ENCODE measurements around the gene MYO3B.
"Not testable (repeated sequence)": the region's sequence is repeated elsewhere in the genome, so short reads cannot be mapped to it uniquely, and the experiment has no call there.

MYO3B gene

DNA sequence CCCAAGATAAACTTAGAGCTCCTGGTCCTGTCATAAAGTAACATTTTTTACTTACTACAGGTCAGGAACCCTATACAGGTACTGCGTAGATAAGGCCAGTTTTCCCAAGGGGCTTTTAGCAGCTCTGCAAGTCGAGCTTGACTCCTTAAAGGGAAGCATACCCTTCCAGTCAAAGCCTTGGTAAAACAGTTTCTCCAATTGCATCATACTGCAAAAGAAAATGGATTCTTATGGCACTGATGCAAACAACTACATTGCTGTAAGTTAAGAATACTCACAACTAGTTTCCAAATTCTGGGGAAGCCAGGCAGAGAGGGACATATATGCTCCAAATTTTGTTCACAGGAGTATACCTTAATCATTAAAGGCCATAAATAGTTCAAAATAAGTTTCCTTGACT is 31.0 kb downstream of the MYO3B start:
- no peak for DNase-seq

DNA sequence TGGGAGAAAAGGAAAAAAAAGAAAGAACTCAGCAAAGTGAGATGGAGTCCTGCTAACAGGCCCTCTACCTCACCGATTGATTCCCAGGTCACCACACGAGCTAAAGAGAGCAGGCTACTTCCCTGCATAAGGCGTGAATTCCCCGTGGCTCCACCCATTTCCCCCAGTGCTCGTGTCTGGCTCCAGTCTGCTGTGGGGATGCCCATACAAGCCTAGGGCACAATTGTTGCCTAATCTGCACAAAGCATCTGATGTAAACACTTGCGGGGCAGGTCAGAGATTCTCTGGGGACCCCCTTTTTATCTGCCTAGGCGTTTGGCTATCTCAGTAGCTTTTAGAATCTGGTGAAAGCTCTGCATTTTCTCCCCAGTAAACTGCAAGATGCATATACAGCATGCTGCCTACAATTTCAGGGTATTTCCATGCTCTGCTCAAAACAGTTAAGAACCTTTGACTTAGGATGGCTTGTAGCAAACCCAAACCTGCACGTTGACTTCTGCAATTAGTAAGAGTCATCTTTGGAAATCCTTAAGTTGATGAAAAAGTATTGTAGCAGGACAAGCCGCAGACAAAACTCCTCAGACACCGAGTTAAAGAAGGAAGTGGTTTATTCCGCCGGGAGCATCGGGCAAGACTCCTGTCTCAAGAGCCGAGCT is 34.8 kb downstream of the MYO3B start:
- no peak for DNase-seq

DNA sequence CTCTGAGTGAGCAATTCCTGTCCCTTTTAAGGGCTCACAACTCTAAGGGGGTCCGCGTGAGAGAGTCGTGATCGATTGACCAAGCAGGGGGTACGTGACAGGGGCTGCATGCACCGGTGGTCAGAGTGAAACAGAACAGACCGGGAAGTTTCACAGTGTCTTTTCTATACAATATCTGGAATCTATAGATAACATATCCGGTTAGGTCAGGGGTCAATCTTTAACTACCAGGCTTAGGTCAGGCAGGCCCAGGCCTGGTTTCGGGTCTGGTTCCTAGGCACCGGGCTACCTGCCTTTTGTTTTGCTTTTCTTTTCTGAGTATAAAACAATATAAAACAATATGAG is 35.3 kb downstream of the MYO3B start:
- DNase-seq, result not testable (repeated sequence)

DNA sequence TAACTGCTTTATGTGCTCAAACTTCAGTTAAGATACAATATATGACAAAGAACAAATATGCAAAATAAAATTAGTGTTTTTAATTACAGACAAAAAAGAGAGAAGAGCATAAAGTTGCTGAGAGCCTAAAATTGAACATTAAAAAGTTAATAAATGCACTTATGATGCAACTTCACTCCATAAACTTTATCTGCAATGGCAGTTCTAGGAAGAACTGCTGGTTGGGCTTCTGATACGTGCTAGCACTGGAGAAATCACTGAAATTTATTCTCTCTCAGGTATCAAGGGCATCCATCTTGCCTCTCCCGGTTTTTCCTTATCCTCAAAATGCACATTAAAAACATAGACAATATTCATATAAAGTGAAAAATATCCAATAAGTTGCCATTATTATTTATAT is 35.7 kb downstream of the MYO3B start:
- DNase-seq, result no peak

DNA sequence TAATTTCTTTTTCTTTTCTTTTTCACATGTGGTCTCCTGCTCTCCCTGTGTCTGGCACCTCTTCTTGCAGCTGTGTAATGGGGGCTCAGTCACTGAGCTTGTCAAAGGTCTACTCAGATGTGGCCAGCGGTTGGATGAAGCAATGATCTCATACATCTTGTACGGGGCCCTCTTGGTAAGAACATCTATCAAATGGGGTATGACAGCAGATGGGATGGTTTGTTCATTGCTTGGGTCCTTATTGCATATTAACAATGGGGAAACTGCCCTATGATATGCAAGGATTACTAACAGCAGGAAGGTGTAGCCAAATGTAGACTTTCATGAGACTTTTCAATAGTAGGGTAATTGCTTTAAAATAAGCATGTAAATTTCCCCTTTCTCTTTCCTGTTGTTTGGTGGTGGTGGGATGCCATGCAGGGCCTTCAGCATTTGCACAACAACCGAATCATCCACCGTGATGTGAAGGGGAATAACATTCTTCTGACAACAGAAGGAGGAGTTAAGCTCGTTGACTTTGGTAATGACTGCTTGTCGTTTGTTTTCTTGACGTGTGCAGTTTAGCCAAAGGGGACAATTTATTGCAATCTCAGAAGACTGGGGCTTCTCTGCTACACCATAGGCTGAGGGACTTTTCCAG is 36.5 kb downstream of the MYO3B start:
- no peak for DNase-seq

DNA sequence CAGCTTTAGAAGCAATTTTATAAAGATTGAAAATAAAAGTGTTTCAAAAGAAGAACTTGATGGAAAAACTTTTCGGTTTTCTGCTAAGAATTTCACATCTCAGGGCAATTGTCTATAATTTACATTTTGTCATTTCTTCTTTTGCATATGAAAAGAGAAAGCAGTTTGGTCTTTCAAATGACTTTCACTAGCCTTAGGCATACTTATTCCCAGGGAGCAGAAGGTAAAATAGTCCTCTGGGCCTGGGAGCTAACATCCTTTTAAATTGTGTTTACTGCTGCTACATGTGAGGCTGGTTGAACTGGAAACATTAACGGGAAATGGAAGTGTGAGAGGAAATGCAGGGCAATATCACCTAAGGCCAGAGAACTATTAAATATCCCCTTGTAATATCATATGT is 37.1 kb downstream of the MYO3B start:
- DNase-seq, result no peak

DNA sequence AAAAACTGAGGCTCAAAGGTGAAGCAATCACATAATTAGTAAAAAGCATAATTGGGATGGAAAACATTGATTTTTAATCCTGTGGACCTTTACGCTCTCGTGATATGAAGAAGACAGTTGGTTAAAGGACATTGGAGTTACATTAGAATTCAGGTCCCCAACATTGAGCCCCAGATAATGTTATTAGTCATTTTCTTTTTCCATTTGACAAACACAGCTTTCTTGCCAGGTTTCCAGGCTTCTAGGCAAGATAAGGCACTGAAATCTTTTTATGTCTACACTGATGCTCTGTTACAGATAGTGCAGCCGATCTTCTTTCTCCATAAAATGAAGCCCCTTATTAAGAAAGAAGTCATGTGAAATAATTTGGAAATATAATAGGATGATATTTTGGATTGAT is 38.5 kb downstream of the MYO3B start:
- DNase-seq, result no peak

DNA sequence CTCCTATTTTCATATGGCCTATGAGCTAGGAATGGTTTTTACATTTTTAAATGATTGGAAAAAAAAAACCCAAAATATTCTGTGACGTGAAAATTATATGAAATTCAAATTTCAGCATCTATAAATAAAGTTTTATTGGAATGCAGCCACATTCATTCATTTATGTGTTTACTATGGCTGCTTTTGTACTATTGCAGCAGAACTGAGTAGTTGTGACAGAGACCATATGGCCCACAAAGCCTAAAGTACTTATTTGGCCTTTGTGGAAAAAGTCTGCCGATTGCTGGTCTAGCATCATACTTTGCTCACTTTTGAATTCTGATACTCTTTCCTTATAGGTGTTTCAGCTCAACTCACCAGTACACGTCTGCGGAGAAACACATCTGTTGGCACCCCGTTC is 39.0 kb downstream of the MYO3B start:
- DNase-seq, result no peak

DNA sequence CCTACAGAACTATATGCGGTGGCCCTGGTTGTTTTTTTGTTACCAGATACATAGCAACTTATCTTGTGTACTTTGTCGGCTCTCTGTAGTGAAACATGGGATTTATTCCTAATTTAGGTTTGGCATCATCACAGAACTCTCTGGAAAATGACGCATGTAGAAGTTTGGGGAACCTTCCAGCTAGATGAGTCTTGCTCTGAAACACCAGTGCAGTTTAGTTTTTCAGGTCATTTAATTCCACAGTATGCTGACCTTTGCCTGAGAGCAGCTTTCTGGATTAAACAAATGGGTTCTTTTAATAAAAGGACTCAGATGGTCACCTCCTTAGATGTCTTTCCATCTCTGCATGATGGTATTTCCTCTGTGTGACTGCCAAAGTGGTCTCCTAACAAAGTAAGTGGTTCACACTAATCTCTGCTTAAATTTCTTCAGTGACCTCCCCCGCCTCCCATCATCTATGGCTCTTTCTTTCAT is 39.9 kb downstream of the MYO3B start:
- no peak for DNase-seq

DNA sequence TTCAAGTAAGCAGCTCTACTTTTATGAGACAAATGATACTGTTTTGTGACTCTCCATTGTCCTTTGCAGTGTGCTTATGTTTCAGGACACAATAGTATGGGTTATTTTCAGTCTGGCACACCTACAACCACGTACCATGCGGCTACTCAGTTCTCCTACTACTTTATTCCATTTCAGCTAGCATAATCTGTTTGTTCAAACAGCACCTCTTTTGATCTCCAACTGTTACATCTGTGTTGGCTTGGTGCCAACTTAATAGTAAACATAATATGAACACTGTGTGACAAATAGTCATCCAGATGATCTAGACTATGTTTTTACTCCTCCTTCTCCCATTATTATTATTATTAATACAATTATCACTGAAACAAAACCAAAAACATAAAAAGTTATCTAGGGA is 40.5 kb downstream of the MYO3B start:
- no peak for DNase-seq

DNA sequence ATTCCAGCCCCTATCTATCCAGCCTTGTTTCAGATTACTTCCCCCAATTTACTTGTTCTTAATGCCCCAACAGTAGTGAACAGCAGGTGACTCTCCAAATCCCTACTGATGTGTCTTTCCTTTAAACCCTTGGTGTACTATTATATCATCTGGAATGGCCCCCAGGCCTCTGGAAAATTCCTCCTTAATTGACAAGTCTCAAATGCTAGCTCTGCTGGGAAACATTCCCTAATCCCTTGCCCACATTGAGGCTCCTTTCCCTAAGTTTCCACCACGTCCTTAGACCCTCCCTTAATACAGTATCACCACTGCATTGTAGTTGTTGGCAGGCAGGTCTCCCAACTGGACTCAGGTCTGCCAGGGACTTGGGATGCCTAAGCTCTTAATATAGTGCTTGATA is 41.0 kb downstream of the MYO3B start:
- DNase-seq, result no peak

DNA sequence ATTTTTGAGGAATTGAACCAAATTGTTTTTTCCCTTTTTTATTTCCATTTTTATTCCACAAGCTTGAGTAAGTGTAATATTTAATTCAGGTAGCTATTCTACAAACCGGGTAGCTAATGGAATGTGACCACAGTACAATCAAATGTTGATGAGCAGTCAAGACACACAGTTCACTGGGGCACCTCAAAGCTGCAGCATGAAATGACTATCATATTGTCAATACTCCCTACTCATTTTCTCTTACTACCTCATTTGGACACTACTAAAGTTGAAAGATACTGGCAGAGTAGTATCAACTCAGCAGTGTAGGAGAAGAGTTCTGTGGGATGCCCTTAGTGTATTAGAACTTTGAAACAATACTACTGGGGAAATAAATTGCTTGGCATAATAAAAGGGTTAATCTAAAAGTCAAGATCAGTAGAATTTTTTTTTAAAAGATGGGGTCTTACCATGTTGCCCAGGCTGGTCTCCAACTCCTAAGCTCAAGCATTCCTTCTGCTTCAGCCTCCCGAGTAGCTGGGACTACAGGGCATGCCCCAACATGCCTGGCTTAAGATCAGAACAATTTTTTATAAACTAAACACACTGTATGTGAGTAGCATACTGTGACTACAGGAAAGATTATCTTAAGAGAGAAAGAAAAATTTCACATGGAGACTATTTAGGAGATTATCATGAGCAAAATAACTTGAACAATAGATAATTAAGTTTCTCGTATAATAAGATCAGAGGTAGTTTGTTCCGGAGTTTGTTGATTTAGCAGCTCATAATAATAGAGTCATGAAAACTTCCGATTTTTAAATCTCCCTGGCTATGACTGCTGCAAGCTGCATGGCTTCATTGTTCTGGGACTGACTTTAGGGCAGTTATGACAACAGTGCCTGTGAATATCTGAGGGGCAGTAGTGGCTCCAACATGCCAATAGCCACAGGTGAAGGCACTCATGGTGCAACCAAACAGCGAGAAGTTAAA is 43.7 kb downstream of the MYO3B start:
- no peak for DNase-seq

DNA sequence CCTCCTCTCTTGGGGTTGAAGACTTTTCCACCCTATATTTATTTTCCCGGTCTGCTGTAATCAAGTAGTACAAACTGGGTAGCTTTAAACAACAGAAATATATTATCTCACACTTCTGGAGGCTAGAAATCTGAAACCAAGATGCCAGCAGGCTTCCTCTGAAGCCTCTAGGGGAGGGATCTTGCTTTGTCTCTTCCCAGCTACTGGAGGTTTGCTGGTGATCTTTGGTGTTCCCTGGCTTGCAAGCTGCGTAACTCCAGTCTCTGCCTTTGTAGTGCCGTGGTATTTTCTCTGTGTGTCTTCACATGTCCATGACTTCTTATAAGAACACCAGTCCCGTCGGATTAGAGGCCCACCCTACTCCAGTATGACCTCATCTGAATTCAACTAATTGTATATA is 44.4 kb downstream of the MYO3B start:
- DNase-seq, result no peak

DNA sequence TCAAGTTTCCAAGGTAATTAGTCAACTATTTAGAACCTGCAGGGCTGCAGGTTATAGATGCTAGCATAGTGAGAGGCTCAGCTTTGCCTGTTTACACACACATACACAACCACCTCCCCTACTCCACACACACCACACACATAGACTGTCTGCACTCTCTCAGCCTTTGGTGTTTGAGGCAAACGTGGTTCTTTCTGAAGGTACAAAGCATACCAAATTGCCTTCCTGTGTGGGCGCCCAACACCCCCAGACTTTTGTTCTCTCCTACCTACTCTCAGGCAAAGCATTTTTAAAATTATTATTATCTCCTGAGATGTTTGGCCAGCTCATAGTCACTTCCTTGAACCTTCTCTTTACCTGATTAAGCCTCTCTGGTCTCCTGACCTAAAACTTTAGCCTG is 44.9 kb downstream of the MYO3B start:
- DNase-seq, result no peak

DNA sequence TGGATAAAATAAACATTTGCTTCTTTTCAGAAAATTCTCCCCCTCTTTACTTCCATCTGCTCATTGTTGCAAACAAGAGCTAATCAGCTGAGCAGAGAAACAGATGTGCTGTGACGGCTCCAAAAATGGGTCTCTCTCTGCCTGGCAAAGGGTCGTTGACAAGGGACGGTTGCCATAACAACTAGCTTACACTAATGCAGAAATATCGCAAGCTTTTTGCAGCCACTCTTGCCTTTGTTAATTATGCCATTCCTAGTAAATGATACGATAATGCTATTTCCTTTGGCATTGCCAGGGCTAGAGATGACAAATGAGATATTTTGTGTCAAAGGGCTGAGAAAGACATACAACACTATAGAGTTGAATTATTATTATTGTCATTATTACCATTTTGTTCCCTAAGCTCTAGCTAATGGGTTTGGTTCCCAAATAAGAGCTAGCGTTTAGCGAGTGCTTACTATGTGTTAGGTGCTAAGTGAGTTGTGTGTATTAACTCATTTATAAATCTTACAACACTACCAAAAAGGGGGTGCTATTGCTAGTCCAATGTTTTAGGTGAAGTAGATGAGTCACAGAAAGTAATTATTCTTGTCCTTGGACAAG is 46.8 kb downstream of the MYO3B start:
- DNase-seq, result no peak

DNA sequence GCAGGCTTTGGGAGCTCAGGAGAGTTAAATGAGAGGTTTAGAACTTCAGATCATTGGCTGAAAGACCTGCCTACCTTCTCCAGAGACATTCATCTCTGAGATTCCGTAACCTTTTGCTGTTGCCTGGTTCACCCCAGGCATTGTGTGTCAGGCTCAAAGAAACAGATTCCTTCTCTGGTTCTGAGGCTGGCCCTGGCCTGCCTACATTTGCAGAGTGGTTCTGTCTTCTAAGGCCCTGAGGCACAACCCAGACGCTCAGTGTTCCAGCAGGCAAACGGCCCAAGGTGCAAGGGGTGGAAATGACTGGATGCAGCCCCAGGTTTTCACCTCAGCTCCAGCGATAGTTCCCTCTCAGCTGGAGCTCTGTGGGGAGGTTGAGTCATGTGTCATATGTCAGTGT is 48.3 kb downstream of the MYO3B start:
- no peak for DNase-seq

DNA sequence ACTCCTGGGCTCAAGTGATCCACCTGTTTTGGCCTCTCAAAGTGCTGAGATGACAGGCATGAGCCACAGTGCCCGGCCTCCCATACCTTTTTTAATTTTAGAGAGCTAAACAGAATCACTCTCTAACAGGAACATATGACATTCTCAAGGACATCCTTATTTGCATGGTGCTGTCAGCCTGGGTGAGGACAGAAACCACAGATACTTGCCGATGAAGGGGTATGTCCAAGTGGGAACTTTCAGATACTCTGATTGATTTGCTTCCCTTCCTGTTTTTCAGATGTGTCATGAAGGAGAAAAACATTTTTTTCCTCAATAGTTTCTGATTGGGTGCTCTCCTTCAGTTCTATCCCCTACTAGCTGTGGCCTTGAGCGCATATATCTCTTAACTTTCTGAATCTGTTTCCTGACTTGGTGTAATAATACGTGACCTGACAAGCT is 49.6 kb downstream of the MYO3B start:
- DNase-seq, result no peak

DNA sequence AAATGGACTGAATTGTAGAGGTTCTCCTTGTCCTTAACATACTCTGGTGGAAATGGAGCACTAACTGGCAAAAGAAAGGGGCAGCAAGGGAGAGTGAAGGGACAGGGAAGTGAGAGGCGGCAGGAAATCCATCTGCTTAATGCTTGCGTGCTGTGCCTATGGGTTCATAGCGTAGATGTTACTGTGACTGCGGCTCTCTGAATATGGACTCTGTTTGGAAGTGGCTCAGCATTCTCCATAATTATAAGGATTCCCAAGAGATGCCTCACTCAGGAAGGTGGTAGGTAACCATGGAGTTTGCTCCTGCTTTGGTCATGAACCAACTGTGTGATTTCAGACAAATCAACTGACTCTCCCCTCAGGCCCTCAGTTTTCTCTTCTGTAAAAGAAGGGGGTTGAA is 50.0 kb downstream of the MYO3B start:
- no peak for DNase-seq

DNA sequence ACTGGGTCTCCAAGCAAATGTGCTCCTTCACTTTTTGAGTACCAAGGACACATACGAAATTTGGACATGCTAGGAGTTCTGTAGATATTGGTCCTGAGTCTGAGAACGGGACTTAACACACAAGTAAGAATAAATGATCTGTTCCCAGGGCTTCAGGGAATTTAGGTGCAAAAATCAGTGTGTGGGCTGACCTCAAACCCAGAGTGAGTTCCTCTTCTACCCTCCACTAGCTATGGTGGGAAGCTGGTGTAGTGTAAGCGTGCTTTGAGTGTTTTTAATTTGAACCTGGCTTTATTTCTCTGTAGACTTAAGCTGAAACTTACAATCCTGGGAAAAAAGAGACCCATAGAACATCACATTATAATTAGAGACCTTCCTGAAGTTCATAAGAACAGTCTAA is 50.5 kb downstream of the MYO3B start:
- no peak for DNase-seq

DNA sequence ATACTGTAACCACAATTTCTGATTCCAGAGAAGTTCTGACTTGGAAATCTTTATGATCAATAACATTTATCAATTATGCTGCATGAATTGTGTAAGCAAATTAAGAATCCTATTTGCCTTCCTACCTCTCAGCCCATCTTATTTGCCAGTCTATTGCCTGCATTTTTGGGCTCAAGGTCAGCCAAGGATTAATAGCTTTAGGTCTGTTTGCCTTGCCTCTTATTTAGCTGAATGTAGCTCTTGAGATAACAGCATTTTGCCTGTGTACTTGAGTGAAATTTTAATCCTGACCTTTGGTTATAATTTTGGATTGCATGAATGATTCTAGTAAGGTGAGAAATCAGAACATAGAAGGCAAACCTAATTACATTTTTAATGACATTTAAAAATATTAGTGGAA is 51.2 kb downstream of the MYO3B start:
- DNase-seq, result no peak

DNA sequence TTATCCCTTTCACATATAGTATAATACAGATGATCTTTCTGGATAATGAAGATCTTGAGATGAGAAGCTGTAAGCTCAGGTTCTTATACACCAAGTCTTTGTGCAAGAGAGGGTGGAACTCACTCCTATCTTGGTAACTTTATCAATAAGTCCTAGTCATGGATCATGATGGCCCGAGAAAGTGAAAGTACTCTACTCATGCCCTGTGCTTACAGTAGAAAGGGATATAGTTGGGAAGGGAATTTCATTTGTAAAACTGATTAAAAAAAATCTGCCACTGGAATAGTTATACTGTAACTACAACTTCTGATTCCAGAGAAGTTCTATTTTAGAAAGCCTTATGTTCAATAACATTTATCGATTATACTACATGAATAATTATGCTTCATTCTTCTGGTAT is 51.8 kb downstream of the MYO3B start:
- DNase-seq, result no peak

DNA sequence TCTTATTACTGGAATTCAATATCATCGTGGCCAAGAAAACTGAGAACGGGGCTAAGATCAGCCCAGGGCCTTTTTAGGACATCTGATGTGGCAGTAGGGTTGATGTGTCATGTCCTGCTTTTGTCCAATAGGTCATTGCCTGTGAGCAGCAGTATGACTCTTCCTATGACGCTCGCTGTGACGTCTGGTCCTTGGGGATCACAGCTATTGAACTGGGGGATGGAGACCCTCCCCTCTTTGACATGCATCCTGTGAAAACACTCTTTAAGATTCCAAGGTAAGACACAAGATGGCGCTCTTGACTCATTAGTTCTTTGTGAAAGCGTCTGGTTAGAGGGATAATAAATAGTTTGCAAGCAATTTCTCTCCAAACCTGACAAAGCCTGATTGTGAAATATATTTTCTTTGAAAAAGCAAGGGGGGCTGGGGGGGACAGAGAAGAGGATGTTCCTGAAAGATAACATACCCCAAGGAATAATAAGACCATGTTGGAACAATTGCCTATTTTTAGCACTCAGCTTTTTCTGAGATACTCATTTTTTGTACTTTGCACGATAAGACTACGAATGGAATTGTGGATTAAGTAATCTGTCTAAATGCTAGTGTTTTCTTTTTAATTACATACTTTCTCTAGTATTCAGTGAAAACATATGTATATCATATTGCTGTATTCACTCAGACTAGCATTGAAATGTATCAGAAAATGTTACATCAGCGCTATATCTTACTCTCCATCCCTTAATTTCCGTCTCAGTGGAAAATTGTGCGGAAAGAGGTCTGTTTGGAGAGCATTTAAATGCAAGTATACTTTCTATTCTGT is 58.1 kb downstream of the MYO3B start:
- no peak for DNase-seq

DNA sequence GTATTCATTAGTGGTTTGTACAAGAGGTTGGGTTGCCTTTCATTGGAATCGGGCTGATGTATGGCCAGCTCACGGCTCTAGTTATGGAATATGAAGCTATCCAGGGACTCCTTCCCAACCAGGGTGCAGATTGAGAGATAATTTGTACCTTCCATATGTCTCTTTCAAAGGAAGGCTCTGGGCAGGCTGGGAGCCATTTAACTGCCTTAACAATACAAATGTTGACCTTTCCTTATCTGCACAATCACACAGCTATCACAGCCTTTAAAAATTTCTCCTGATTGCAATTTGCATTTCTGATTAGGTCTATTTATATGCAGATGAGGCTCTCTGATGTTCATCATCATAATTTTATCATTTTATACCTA is 58.7 kb downstream of the MYO3B start:
- no peak for DNase-seq
